PC-3 (cell line): ENCODE data around the gene BRINP1.

Source experiments
- CTCF ChIP-seq: fragments of 300-600 bp; sonication (generic); conservative IDR thresholded peaks from 2 replicates; pipeline ENCODE4 v1.5.1; 2017; ENCODE audit warnings: antibody characterized with exemption, low read depth, mild to moderate bottlenecking, low read length
- EZH2 ChIP-seq: fragments of 300-600 bp; sonication (generic); IDR thresholded peaks from one replicate; pipeline ENCODE4 v1.6.1; 2017; ENCODE audit warnings: antibody characterized with exemption, mild to moderate bottlenecking, low read length; ENCODE audit not compliant: unreplicated experiment
- EZH2phosphoT487 ChIP-seq: fragments of 300-600 bp; sonication (generic); IDR thresholded peaks from 2 replicates; pipeline ENCODE4 v1.6.1; 2018; ENCODE audit warnings: mild to moderate bottlenecking, antibody characterized with exemption, low read length, borderline replicate concordance

DNA sequence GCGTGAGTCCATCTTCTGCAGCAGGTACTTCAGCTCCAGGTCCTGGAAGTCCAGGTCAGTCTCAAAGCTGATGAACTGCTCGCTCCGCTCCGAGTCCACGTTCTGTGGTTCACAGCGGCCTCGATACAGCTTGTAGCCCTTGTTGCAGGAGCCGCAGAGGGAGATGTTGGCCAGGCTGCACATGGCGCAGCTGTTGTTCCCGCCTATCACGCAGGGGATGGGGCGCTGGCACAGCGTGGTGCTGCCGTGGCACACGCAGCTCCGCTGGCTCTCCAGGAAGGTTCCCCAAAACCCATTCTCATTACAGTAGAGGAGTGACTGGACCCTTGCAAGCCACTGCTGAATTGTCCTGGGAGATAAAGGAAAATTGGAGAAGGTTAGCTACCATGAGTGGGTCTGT lies 201.4 kb downstream of the BRINP1 start:
- TF ChIP-seq CTCF = no peak
- TF ChIP-seq EZH2phosphoT487 = no peak
- TF ChIP-seq EZH2 = no peak
